ENCODE results near the gene OOSP1.
"Not testable (repeated sequence)": the region's sequence is repeated elsewhere in the genome, so short reads cannot be mapped to it uniquely, and the experiment has no call there.

The OOSP1 gene, protein sequence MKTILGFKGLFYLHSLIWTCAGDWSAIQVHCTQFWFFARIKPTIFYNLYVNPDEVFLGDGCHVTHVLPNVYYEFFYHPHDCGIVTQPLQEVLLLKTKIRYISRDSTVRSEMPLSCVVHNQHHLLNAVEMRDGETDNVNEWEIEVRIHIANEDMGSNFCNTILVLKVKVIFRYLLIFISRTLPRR

DNA sequence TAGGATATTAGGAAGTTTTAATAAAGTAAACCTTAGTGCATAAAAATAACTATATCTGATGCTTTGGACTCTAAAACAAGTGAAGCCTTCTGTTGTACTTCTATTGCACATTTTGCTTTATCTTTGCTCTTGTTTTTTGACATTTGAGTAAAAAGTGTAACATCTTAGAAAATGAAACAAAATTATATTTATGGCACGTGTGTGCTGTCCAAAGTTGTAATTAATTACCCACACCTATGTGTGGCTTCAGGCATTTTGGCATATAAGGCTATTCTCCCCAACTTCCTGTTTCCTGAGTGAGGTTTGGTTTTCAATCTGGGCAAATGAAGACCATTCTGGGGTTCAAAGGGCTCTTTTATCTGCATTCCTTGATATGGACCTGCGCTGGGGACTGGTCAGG, at the start of gene OOSP1:
OOSP1 (plus strand) TSS at position 301 of the 400 bp plus-strand sequence; CDS start at position 324, 23 bp downstream.
- DNase-seq = no peak

DNA sequence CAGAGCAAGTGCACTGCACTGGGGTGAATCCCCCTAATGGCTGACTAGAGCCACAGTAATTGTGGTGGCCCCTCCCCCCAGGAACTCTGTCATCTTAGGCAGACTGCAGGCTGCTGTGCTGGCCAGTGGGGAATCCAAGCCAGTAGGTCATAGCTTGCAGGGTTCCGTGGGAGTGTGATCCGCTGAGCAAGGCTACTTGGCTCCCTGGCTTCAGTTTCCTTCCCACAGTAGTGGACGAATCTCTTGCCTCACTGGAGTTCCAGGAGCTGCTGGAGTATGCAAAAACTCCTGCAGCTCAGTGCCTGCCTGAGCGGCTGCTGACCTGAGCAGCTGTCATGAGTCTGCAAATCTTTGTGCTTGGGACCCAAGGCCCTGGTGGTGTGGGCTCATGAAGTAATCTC, 46.5 kb upstream of the OOSP1 start:
- no peak for DNase-seq

DNA sequence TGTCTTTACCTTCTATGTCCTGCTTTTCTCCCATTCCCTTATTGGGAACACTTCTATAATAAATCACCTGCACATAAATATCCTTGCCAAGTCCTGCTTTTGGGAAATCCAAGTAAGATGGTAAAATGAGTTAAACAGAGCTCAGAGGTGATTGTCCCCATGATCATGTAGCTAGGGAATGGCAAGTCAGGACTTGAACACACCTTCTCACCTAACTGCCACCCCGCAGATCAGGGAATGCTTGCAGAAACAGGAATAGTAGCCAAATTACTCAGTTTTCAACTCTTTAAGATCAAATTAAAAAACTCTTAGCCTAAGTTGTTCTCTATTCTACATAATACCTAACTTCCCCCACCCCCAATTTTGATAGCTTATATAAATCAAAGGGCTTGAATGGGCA, 43.6 kb upstream of the OOSP1 start:
- no peak for DNase-seq

DNA sequence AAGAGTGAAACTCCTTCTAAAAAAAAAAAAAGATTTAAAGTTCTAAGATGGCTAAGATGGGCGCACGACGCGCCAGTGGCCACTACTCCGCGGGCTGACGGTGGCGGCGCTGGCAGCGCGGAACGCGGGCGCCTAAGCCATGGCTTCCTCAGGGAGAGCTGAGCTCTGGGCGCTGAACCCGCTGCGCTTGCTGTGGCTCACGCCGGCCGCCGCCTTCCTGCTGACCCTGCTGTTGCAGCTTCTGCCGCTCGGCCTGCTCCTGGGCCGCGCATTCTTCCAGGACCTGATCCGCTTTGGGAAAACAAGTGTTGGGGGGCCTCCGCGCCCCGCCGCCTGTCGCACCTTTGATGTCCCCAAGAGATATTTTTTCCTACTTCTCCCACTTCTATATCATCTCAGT, 40.2 kb upstream of the OOSP1 start:
- no peak for DNase-seq

DNA sequence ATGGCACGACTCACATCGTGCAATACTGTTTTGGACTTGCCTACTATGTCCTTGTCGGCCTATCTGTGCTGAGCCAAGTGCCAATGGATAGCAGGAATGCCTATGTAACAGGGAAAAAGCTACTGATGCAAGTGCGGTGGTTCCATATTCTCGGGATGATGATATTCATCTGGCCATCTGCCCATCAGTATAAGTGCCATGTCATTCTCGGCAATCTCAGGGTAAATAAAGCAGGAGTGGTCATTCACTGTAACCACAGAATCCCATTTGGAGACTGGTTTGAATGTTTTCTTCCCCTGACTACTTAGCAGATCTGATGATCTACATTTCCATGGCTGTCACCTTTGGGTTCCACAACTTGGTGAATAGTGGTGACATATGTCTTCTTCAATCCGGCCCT, 39.6 kb upstream of the OOSP1 start:
- DNase-seq = no peak

DNA sequence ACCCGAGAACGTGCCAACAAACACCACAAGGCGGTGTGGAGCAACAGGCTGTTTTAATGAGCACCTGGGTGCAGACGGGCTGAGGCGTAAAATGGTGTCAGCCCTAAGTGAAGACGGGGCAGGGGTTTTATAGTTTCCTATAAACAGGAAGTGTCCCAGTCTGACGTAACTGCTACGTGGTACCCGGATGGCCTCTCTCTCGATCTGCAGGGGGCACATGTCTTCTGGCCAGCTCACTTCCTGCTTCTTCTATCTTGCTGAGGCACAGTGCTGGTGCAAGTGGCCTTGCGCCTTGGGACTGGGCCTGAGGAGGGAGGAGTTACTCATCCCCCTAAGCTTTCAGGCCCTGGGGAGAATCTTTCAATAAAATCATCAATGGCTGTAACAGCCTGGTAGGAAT, 38.7 kb upstream of the OOSP1 start:
- DNase-seq = no peak

DNA sequence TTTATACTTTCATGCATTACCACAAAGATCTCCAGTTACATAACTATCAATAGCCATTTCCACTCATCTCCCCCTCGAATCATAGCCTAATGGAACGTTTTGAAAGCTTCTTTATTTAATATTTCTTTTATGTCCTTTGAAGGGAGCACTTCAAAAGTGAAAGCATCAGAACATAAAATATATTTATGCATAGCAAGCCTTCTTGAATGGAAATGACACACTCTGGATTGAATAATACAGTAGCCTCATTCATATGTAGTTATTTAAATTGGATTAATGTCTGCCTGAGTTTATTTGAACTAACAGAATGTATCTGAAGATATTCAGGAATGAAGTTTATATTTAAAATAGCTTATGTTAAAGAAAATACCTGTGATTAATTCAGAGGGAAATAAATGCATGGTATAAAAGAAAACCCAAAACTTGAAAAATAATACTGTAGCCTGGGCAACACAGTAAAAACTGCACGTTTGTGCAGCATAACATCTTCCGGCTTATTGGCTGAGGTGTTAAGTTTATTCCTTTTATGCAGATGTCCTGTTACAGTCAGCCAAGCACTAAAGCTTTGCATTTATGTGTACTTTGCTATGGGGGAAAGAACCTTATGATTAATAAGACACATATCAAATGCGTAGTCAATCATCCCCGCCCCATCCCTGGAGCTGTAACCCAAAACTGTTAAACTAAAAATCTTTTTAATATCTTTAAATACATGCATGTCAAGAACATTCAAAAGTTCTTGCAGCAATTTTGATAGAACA, 37.7 kb upstream of the OOSP1 start:
- DNase-seq = no peak

DNA sequence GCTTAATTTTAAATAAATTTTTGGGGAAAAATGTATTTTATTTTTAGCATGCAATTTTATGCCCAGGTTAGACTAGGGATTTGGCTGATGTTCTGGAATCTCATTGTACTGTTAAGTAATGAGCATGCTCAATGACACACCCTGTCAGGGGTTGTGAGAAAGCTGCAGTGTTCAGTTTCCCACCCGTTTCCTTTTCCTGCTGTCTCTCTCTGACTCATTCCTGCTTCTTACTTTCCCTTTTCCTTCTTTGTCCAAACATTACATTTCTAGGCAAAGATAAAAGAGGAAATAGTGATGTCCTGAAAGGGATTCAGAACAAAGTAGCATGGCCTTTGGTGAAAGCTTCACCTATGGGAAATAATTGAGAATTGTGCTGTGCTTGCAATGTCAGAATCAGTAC, 36.9 kb upstream of the OOSP1 start:
- DNase-seq = no peak

DNA sequence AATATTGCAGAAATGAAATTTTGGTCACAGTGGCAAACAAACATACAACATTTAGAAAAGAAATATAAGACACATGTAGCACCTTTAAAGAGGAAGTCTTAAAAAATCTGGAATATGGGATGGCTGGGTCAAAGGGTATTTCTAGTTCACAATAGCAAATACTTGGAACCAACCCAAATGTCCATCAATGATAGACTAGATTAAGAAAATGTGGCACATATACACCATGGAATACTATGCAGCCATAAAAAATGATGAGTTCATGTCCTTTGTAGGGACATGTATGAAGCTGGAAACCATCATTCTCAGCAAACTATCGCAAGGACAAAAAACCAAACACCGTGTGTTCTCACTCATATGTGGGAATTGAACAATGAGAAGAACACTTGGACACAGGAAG, 34.7 kb upstream of the OOSP1 start:
- DNase-seq = not testable (repeated sequence)

DNA sequence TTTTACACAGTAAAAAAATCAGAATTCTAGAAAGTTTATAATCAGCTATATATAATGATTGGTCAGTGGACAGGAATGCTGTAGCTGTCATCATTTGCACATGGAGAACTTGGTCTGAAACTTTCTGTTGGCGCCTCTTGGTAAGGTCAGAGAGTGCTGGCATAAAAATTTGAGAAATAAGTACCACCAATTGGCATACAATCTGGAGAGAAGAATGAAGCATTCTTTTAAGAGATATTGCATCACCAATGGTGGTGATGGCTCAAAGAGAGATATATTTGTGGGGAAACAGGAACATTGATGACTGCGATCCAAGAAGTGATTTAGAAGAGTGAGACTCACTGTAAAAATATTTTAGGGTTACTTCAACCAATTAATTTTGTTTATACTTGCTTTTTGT, 19.8 kb upstream of the OOSP1 start:
- no peak for DNase-seq

DNA sequence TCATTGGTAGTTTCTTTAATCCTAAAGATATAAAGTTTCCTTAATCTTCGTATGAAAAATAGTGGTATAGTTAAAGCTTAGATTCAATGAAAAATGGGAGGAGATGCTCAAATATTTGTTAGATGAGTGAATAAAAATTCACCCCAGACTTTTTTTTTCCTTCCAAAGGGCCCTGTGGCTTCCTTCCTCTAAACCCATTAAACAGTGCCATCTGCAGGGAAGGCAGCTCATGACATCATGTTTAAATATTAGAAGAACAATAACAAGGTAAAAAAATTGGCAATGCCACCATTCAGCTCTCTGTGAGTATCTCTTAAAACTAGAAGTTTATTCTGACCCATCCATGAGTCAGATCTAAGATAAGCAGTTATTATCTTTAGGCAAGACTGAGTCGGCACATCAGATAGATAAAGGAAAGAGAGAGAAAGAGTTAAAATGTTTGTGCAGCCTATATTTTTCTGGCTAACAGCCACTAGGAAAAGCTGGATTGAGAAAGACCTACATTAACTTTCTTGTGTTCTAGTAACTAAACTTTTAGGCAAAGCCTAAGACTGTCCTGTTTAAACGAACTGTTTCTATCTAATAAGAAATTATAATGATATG, 19.1 kb upstream of the OOSP1 start:
- DNase-seq = no peak

DNA sequence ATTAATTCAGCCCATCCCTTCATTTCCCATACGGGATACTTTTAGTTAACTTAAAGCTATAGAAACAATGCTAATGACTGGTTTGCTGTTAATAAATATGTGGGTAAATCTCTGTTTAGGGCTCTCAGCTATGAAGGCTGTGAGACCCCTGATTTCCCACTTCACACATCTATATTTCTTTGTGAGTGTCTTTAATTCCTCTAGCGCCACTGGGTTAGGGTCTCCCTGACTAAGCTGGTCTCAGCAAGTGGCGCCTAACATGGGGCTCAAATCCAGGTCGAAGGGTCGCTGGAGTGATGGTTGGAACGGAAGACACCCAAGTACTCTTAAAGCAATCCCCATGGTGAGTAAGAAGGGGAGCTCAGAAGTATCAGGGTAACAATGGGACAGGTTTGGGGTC, 14.4 kb upstream of the OOSP1 start:
- DNase-seq = no peak

DNA sequence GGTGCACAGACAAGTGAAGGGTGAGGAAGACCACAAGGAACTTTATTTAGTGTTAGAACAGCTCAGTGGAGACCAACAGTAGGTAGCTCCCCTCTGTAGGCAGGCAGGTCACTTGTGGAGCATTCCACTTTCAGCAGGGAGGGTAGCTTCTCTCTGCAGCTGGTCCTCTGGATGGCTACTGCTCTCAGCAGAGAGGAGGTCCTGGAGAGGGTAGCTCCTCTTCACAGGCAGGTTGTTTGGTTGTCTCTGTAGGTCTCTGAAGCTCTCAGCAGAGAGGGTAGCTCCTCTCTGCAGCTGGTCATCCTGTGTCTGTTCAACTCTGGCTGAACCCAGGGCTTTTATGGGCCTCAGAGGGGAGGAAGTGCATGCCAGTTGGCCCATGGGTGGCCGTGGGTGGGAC, 6.5 kb upstream of the OOSP1 start:
- no peak for DNase-seq

DNA sequence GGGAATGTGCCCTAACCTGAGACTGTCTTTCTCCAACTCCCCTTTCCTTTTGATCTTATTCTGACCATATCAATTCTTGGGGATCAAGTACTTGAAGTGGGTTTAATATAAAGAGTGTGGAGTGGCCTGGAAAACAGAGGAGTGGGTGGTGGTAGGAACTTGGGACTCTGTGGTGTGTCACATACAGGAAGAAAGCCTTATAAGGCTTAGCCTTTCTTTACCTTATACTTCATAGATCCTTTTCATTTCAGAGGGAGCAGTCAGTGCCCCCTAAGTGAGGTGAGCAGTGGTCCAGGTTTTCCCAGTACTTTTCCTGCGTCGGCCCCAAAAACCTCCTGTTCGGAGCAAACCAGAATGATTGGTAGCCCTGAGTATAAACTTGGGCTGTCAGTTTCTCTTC, 486 bp downstream of the OOSP1 start:
- no peak for DNase-seq

DNA sequence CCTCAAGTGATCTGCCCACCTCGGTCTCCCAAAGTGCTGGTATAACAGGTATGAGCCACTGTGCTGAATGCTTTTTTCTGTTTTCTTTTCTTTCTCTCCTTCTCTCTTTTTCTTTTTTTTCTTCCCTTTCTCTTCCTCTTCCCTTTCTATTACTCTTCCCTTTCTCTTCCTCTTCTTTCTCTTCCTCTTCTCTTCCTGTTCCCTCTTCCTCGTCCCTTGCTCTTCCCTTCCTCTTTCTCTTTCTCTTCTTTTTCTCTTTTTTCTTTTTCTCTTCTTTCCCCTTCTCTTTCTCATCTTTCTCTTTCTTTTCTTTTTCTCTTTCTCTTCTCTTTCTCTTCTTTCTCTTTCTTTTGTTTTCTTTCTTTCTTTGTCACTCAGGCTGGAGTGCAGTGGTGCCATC, 1.2 kb downstream of the OOSP1 start:
- DNase-seq = no peak

DNA sequence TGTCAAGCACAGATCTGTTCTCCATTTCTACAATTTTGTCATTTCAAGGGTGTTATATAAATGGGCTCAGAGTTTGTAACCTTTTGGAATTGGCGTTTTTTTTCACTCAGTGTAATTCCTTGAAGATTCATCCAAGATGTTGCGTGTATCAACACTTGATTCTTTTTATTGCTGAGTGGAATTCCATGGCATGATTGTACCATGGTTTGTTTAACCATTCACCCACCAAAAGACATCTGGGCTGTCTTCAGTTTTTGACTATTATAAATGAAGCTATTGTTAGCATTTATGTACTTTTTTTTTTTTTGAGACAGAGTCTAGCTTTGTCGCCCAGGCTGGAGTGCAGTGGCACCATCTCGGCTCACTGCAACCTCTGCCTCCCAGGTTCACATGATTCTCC, 2.9 kb downstream of the OOSP1 start:
- no peak for DNase-seq

DNA sequence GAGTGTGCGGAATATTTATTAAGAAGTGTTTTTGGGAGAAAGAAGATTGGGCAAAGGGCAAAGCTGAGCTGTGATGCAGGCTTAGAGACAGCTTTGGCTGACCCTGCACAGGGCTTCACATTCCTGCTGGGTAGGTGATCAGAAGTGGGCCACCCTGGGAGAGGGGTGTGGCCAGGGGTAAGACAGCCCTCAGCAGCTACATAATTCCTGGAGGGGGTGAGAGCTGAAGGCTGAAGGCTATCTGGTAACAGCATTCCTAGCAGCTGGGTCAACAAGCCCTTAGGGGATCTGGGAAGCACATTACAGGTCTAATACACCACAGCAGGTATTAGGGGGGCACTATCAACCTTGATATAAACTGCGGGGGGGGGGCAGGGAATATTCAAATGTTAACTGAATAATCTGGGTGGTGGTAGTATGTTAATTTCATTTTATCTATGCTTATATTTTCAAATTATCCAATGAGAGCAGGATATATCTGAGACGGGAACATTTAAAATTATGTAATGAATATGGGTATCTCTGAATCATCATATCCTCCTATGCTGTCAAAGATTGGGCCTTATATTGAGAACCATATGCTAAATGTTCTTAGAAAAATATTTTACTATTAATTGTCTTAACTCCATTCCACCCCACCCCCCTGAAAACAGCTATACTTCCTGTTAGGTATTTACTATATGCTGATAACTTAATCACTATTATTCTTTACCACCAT, 5.9 kb downstream of the OOSP1 start:
- DNase-seq = no peak

DNA sequence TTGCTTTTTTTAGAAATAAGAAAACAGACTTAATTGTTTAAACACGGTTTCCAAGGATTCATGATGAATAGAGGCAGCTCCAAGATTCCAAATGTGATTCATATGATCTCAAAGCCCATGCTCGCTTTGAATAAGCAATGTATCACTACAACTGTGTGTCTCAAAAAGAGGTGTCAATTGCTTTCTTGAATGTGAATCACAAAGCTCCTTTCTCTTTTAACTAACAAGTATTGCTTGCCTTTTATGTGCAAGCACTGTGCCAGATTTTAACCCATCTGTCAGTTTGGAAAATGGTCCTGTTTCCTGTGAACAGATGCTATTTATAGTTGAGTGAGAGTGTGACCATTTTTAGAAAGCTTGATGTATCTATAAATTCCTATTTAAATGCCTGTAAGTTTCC, 6.5 kb downstream of the OOSP1 start:
- DNase-seq = no peak

DNA sequence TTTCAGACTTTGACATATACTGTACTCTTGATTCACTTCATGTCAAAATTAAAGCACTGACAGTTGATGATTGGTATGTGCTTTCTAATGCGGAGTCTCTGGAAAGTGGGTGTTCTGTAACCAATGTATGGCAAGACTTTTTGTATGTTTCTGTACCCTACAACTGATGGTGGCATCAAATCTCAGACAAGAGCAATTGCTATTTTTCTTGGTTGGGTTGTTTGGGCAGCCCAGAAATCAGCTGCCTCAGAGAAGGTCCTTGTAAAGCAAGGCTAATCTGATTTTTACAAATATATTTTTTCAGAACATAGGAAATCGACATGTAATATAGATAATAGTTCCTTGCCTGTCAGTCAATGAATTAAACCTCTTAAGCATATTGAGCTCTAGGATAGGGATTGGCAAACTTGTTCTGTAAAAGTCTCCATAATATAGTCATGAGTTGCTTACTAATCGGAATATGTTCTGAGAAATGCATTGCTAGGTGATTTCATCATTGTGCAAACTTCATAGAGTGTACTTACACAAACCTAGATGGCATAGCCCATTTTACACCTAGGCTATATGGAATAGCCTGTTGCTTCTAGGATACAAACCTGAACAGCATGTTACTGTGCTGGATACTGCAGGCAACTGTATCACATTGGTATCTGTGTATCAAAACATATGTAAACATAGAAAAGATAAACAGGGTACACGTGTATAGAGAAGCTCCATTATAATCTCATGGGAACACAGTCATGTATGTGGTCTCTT, 15.4 kb downstream of the OOSP1 start:
- DNase-seq = no peak

DNA sequence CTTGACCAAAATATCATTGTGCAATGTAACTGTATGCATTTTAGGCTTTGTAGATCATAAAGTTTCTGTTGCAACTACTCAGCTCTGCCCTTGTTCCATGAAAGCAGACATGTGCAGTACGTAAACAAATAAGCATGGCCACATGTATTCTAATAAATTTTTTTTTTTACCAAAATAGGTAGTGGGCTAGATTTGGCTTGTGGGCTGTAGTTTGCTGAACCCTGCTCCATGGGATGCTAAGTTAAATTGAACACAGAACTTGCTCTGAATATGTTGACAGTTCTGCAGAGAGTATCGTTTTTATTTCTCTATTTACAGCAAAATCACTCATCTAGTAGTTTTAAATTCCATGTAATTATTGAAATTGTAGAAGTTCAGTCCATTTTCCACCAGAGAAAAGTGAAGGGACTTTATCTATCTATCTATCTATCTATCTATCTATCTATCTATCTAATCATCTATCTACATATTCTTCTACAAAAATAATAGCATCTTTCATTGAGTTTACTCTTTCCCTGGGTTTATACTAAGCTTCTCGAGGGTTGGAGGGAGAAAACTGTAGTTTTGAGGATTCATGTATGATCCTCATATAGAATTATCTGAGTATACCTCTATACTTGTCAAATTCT, 16.1 kb downstream of the OOSP1 start:
- no peak for DNase-seq

DNA sequence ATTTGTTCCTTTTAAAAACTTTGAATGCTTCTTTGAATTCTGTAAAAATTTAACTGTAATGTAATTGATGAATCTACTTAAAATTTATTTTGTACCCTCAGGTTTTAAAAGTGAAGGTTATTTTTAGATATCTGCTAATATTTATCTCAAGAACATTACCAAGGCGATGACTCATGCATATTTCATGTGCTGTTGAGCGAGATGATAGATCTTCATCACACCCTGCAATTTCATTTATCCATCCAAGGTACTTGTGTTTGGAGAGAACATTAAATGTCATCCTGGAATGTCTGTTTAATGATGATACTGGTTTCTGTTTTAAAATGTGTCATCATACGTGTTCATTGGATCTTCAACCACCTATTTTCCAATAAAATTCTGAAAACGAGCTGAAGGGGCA, 18.9 kb downstream of the OOSP1 start:
- DNase-seq = no peak

DNA sequence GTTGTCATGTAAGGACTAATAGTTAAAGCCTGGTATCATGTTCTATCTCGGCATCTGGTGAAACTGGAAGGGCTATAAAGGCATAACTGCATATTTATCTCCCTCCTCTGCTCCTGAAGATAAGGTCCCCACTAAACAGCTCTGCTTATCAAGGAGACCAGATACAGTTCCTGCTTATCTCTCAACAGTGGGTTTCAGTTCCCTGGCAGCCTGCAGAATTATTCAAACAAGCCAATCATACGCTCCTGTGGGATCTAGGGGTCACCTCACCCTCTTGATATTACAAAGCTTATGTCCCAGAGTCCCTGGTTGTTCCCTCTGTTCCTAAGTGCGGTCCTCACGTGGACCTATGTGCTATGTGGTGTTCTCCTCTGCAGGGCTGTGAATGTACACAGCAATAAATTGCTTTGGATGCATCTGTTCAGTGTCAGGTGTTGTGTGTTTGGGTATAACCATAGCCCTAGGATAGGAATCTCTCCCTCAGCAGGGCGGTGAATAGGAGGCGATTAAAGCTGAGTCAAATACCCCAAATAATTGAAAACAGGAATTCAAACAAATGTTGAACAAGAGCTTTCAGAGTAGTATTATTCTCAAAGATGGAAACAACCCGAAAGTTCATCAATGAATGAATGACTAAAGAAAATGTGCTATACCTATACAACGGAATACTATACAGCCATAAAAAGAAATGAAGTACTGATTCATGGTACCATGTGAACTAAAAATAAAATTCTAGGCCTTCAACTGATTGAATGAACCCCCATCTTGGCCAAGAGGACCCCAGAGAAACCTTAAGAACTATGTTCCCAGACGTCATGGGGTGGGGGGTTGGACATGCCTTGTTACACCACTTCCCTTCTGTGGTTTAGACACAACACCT, 22.5 kb downstream of the OOSP1 start:
- DNase-seq = no peak
